Caco-2 (cell line): Measurements from ENCODE around the gene NHLRC3. TPM values are rescaled to one million over a fixed set of nuclear protein-coding genes. Genes with fewer than 3 reads are reported as not detected.

ENCODE experiments used
- BruUV-seq: library from RNA; stranded (reverse); fragments of 400-500 nt; replicated peaks from 2 replicates; lab custom pipeline; 2021; lab: Mats Ljungman, UMichigan
- CTCF ChIA-PET: fragments of 300-600 bp; sonication (Branson Sonifier 250); formaldehyde crosslinking; loops from one replicate; lab custom pipeline; 2022; ENCODE audit warnings: antibody characterized with exemption; lab: Charles Lee
- POLR2A ChIA-PET: fragments of 300-600 bp; sonication (Branson Sonifier 250); formaldehyde crosslinking; loops from one replicate; lab custom pipeline; 2022; ENCODE audit warnings: antibody characterized with exemption; lab: Charles Lee
- DNase-seq, 2 experiments: peaks; one replicate each; pipeline versions ENCODE4 v3.0.0 to v3.0.0-alpha.2; 2020 to 2022
- H3K27me3 ChIP-seq: replicated peaks from 2 replicates; pipeline ENCODE4 v1.6.0; 2011; ENCODE audit warnings: low read length; ENCODE audit not compliant: control insufficient read depth, insufficient read depth
- H3K36me3 ChIP-seq: 2 replicates; pipeline ENCODE4 v1.5.1; 2011; ENCODE audit warnings: low read length; ENCODE audit not compliant: control insufficient read depth, insufficient read depth
- H3K4me1 ChIP-seq: fragments of 250-450 bp; sonication (Bioruptor Pico); 2 replicates; pipeline ENCODE4 v1.5.1; 2020; ENCODE audit warnings: mild to moderate bottlenecking
- H3K4me3 ChIP-seq: 2 replicates; pipeline ENCODE4 v1.5.1; 2011; ENCODE audit warnings: low read depth, mild to moderate bottlenecking, control low read depth, low read length
- H3K9me3 ChIP-seq: fragments of 250-450 bp; sonication (Bioruptor Pico); 2 replicates; pipeline ENCODE4 v1.5.1; 2020; ENCODE audit warnings: mild to moderate bottlenecking, moderate library complexity
- H3K27ac Mint-ChIP-seq: one replicate; pipeline ENCODE4 v1.8.0; 2022; ENCODE audit warnings: mixed read lengths; ENCODE audit not compliant: unreplicated experiment
- H3K27me3 Mint-ChIP-seq: one replicate; pipeline ENCODE4 v1.8.0; 2022; ENCODE audit warnings: mixed read lengths; ENCODE audit not compliant: insufficient read depth, unreplicated experiment
- H3K36me3 Mint-ChIP-seq: one replicate; pipeline ENCODE4 v1.8.0; 2022; ENCODE audit warnings: mild to moderate bottlenecking, mixed read lengths; ENCODE audit not compliant: insufficient read depth, unreplicated experiment
- H3K4me1 Mint-ChIP-seq: one replicate; pipeline ENCODE4 v1.8.0; 2022; ENCODE audit warnings: low read depth, mixed read lengths; ENCODE audit not compliant: unreplicated experiment
- H3K4me3 Mint-ChIP-seq: one replicate; pipeline ENCODE4 v1.8.0; 2022; ENCODE audit warnings: mild to moderate bottlenecking, moderate library complexity, mixed read lengths; ENCODE audit not compliant: unreplicated experiment
- H3K9me3 Mint-ChIP-seq: one replicate; pipeline ENCODE4 v1.8.0; 2022; ENCODE audit warnings: mixed read lengths; ENCODE audit not compliant: unreplicated experiment
- CTCF ChIP-seq, 2 experiments: fragments of 200-600 bp in 1 of 2; IDR thresholded peaks; 1 replicate in 1 of 2; 2 replicates in 1 of 2; pipeline versions ENCODE4 v1.5.1 to v1.8.0; 2011 to 2022; ENCODE audit warnings: antibody characterized with exemption in 1 of 2, control low read depth in 1 of 2, inconsistent platforms in 1 of 2, low read depth in 1 of 2, low read length in 1 of 2, mild to moderate bottlenecking in 1 of 2, moderate library complexity in 1 of 2; ENCODE audit not compliant: insufficient read depth in 1 of 2, severe bottlenecking in 1 of 2, unreplicated experiment in 1 of 2
- intact Hi-C: fragments of 100-400 bp; cut with micrococcal nuclease; formaldehyde crosslinking; loops from one replicate; pipeline ENCODE4 v1.10.0; 2022; ENCODE audit not compliant: unreplicated experiment
- total RNA-seq: library from RNA; stranded (reverse); gene quantifications from 2 replicates; pipeline ENCODE4 v1.2.3, GENCODE V29; 2022

NHLRC3 gene
- total RNA-seq, 1 experiment from 2014 or later = 38.1 TPM

GRCh38 chr13:39091586-39091985, 53.3 kb downstream of the NHLRC3 start:
- no peak overlapping the region for H3K27ac Mint-ChIP-seq
- intact Hi-C loops = no loop called here
- BruUV-seq = no TSS peak
- no peaks in the 10 kb centered on the region for H3K36me3 ChIP-seq
- no peak overlapping the region for H3K4me3 ChIP-seq
- TF ChIP-seq CTCF (IDR thresholded peaks at IDR 0.05; ENCODE audit: insufficient read depth in 1 of 2, low read depth in 1 of 2, low read length in 1 of 2, severe bottlenecking in 1 of 2, unreplicated experiment in 1 of 2) = no peak
- no peaks in the 10 kb centered on the region for H3K27me3 Mint-ChIP-seq
- H3K4me1 ChIP-seq = peaks cover 8% of the 10 kb centered on the region
- H3K4me3 Mint-ChIP-seq = no peak overlapping the region
- peaks cover 6% of the 10 kb centered on the region for H3K4me1 Mint-ChIP-seq
- no peaks in the 10 kb centered on the region for H3K9me3 ChIP-seq
- no peak for DNase-seq
- H3K9me3 Mint-ChIP-seq = no peaks in the 10 kb centered on the region
- ChIA-PET POLR2A (no interaction called here), CTCF (no interaction called here)
- H3K36me3 Mint-ChIP-seq = no peaks in the 10 kb centered on the region
- no peaks in the 10 kb centered on the region for H3K27me3 ChIP-seq

DNA sequence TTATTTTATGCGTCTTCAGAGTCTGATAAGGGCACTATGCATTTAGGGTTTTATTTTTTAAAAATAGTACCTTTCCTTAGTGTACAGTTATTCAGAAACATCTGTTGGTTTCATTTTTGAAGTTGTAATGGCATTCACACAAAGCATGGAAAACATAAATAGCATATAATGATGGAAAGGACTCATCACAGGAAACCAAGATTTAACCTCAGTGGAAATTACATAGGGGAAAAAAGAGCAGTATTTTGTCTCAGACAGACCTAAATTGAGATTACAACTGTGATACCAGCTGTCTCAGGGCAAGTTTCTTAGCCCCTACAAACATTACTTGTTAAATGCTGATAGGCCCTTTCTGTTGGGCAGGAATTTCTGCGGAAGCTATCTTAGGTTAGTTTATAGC, 57.2 kb downstream of the NHLRC3 start:
- POLR2A ChIA-PET = no interaction called here
- intact Hi-C loops = no loop called here
- Mint-ChIP-seq H3K4me3 (no peak overlapping the region), H3K27me3 (no peaks in the 10 kb centered on the region), H3K27ac (no peak overlapping the region), H3K36me3 (no peaks in the 10 kb centered on the region), H3K9me3 (no peaks in the 10 kb centered on the region), H3K4me1 (peaks cover 6% of the 10 kb centered on the region)
- no peak for TF ChIP-seq CTCF (IDR thresholded peaks at IDR 0.05; ENCODE audit: insufficient read depth in 1 of 2, low read depth in 1 of 2, low read length in 1 of 2, severe bottlenecking in 1 of 2, unreplicated experiment in 1 of 2)
- Histone ChIP-seq H3K27me3 (no peaks in the 10 kb centered on the region), H3K36me3 (no peaks in the 10 kb centered on the region), H3K4me3 (no peak overlapping the region), H3K9me3 (no peaks in the 10 kb centered on the region), H3K4me1 (peaks cover 7% of the 10 kb centered on the region; the same call in 1 of the 2 replicates)
- CTCF ChIA-PET = no interaction called here
- no peak for DNase-seq
- BruUV-seq = no TSS peak

- Histone ChIP-seq H3K9me3 (no peaks in the 10 kb centered on the region), H3K36me3 (no peaks in the 10 kb centered on the region), H3K4me3 (no peak overlapping the region), H3K4me1 (0 out of 2 replicates have a peak, but pooled peaks cover under 1% of the 10 kb centered on the region), H3K27me3 (no peaks in the 10 kb centered on the region)
- intact Hi-C loops = no loop called here
- Mint-ChIP-seq H3K9me3 (no peaks in the 10 kb centered on the region), H3K27me3 (no peaks in the 10 kb centered on the region), H3K4me1 (peaks cover 8% of the 10 kb centered on the region), H3K36me3 (no peaks in the 10 kb centered on the region), H3K4me3 (no peak overlapping the region), H3K27ac (no peak overlapping the region)
- no TSS peak for BruUV-seq
- DNase-seq = no peak
- no peak for TF ChIP-seq CTCF (IDR thresholded peaks at IDR 0.05; ENCODE audit: insufficient read depth in 1 of 2, low read depth in 1 of 2, low read length in 1 of 2, severe bottlenecking in 1 of 2, unreplicated experiment in 1 of 2)
- ChIA-PET CTCF (no interaction called here), POLR2A (no interaction called here)
Measured at GRCh38 chr13:39099231-39099630, 61.0 kb downstream of the NHLRC3 start.

Other genes starting within 250 kb of the NHLRC3 start
- gene STOML3, start 47.6 kb upstream of the NHLRC3 start, total RNA-seq = 0.16 and 0.43 TPM in 2 replicates
- 75.6 and 85.0 TPM in 2 replicates for gene PROSER1, start 367 bp upstream of the NHLRC3 start, total RNA-seq